HG02798 (cell line): ENCODE data around the gene STRC.
"Not testable (repeated sequence)": the region's sequence is repeated elsewhere in the genome, so short reads cannot be mapped to it uniquely, and the experiment has no call there.

Experiments
- ATAC-seq: cut with Tn5 transposase; IDR thresholded peaks from one replicate; pipeline ENCODE4 v1.9.1; 2021; ENCODE audit warnings: mild to moderate bottlenecking; ENCODE audit not compliant: unreplicated experiment, poor library complexity

The STRC gene

GRCh38 chr15:43566615-43567014 is 52.0 kb downstream of the STRC start:
- ATAC-seq, result not testable (repeated sequence)

- ATAC-seq, result not testable (repeated sequence)
Measured at GRCh38 chr15:43563793-43564192, 54.8 kb downstream of the STRC start.

GRCh38 chr15:43562753-43563152 is 55.8 kb downstream of the STRC start:
- ATAC-seq, result not testable (repeated sequence)

GRCh38 chr15:43552986-43553385 is 65.6 kb downstream of the STRC start:
- no peak for ATAC-seq

DNA sequence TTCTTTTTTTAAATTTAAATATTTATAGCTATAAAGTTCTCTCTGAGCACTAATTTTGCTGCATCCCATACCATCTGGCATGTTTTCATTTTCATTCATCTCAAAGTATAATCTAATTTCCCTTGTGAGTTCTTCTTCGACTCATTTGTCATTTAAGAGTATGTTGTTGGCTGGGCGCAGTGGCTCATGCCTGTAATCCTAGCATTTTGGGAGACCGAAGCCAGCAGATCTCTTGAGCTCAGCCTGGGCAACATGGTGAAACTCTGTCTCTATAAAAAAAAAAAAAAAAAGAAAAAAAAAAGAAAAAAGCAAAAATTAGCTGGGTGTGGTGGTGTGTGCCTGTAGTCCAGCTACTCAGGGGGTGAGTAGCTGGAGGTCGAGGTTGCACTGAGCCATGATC is 66.3 kb downstream of the STRC start:
- ATAC-seq, result no peak

DNA sequence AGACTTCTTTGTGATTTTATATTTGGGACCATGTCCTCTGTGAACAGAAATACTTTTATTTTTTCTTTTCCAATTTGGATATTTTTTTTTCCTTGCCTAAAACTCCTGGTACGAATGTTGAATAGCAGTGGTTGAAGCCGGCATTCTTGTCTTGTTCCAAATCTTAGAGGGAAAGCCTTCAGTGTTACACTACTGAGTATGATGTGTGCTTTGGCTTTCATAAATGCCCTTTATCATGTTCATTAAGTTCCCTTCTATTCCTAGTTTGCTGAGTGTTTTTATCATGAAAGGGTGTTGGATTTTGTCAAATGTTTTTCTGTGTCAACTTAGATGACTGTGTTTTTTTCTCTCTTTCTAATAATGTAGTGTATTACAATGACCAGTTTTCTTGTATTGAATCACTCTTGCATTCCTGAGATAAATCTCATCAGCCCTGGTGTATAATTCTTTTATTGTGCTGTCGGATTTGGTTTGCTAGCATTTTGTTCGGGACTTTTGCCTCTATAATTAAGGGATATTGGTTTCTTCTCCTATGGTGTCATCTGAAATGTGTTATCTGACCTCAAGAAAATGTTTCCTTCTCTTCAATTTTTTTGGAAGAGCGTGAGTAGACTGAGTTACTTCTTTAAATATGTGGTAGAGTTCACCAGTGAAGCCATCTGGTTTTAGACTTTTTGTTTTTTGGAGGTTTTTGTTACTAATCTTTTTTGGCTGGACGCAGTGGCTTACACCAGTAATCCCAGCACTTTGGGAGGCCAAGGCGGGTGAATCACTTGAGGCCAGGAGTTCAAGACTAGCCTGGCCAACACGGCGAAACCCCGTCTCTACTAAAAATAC is 67.9 kb downstream of the STRC start:
- no peak for ATAC-seq
